Trophoblast cell (in vitro differentiated cells and primary cell): ENCODE measurements around the gene SH2D3A.
"Not testable (repeated sequence)": the region's sequence is repeated elsewhere in the genome, so short reads cannot be mapped to it uniquely, and the experiment has no call there.

Source experiments
- DNase-seq, 2 donors: peaks; one replicate each; pipeline ENCODE4 v3.0.0-alpha.2; 2016
- H2AFZ ChIP-seq: 2 replicates; pipeline ENCODE4 v1.6.1; 2013; ENCODE audit warnings: low read length, moderate library complexity, mild to moderate bottlenecking; ENCODE audit not compliant: insufficient read depth, poor library complexity
- H2AK5ac ChIP-seq: 2 replicates; pipeline ENCODE4 v1.6.1; 2013; ENCODE audit warnings: mild to moderate bottlenecking, low read length
- H2BK120ac ChIP-seq: 2 replicates; pipeline ENCODE4 v1.6.1; 2013; ENCODE audit warnings: low read length, mild to moderate bottlenecking, moderate library complexity; ENCODE audit not compliant: insufficient read depth, poor library complexity
- H2BK12ac ChIP-seq: 2 replicates; pipeline ENCODE4 v1.6.1; 2013; ENCODE audit warnings: mild to moderate bottlenecking, low read length, moderate library complexity
- H2BK5ac ChIP-seq: 2 replicates; pipeline ENCODE4 v1.6.1; 2013; ENCODE audit warnings: low read length, low read depth, moderate library complexity, mild to moderate bottlenecking; ENCODE audit not compliant: poor library complexity
- H3K14ac ChIP-seq: 2 replicates; pipeline ENCODE4 v1.6.1; 2013; ENCODE audit warnings: mild to moderate bottlenecking, low read length
- H3K18ac ChIP-seq: 2 replicates; pipeline ENCODE4 v1.6.1; 2013; ENCODE audit warnings: mild to moderate bottlenecking, low read length
- H3K23ac ChIP-seq: 2 replicates; pipeline ENCODE4 v1.6.1; 2013; ENCODE audit warnings: low read length
- H3K27ac ChIP-seq: 2 replicates; pipeline ENCODE4 v1.5.1; 2013; ENCODE audit warnings: low read depth, mild to moderate bottlenecking, inconsistent platforms, low read length, moderate library complexity
- H3K27me3 ChIP-seq: 2 replicates; pipeline ENCODE4 v1.6.1; 2013; ENCODE audit warnings: inconsistent platforms, mild to moderate bottlenecking, low read length, moderate library complexity; ENCODE audit not compliant: insufficient read depth
- H3K36me3 ChIP-seq, 2 experiments: 1 replicate in 1 of 2; 2 replicates in 1 of 2; pipeline ENCODE4 v1.6.1; 2013; ENCODE audit warnings: low read length in 2 of 2, mild to moderate bottlenecking in 2 of 2, moderate library complexity in 1 of 2; ENCODE audit not compliant: insufficient read depth in 2 of 2, control insufficient read depth in 1 of 2
- H3K4ac ChIP-seq: 2 replicates; pipeline ENCODE4 v1.6.1; 2013; ENCODE audit warnings: low read depth, mild to moderate bottlenecking, low read length, moderate library complexity
- H3K4me1 ChIP-seq, 2 experiments: 1 replicate in 1 of 2; 2 replicates in 1 of 2; pipeline ENCODE4 v1.6.1; 2013; ENCODE audit warnings: low read length in 2 of 2, mild to moderate bottlenecking in 2 of 2, moderate library complexity in 1 of 2; ENCODE audit not compliant: insufficient read depth in 2 of 2, control insufficient read depth in 1 of 2
- H3K4me2 ChIP-seq: 2 replicates; pipeline ENCODE4 v1.6.1; 2013; ENCODE audit warnings: inconsistent platforms, mild to moderate bottlenecking, low read length, moderate library complexity
- H3K4me3 ChIP-seq: 2 replicates; pipeline ENCODE4 v1.5.1; 2013; ENCODE audit warnings: mild to moderate bottlenecking, low read depth, low read length, inconsistent platforms
- H3K79me1 ChIP-seq: one replicate; pipeline ENCODE4 v1.6.1; 2013; ENCODE audit warnings: low read length
- H3K79me2 ChIP-seq: 2 replicates; pipeline ENCODE4 v1.6.1; 2013; ENCODE audit warnings: low read length, mild to moderate bottlenecking; ENCODE audit not compliant: control insufficient read depth, insufficient read depth, poor library complexity
- H3K9ac ChIP-seq: 2 replicates; pipeline ENCODE4 v1.6.1; 2013; ENCODE audit warnings: mild to moderate bottlenecking, low read length
- H3K9me3 ChIP-seq: 2 replicates; pipeline ENCODE4 v1.6.1; 2013; ENCODE audit warnings: low read depth, mild to moderate bottlenecking, control low read depth, inconsistent platforms, low read length; ENCODE audit not compliant: insufficient read depth
- H4K12ac ChIP-seq: 2 replicates; pipeline ENCODE4 v1.6.1; 2013; ENCODE audit warnings: low read depth, mild to moderate bottlenecking, low read length, moderate library complexity
- H4K8ac ChIP-seq: 2 replicates; pipeline ENCODE4 v1.6.1; 2013; ENCODE audit warnings: low read depth, mild to moderate bottlenecking, low read length, moderate library complexity
- H4K91ac ChIP-seq: one replicate; pipeline ENCODE4 v1.6.1; 2013; ENCODE audit warnings: low read depth, mild to moderate bottlenecking, low read length, moderate library complexity
- WGBS: extraction: QIAGEN DNeasy Blood & Tissue Kit; methylation state at CpG from one replicate; pipeline ENCODE4 v1.1.7; 2013; ENCODE audit warnings: missing lambda C conversion rate; ENCODE audit not compliant: insufficient read length, insufficient coverage; ENCODE audit errors: extremely low coverage; 5-methylcytosine and 5-hydroxymethylcytosine counted together

The SH2D3A gene

DNA sequence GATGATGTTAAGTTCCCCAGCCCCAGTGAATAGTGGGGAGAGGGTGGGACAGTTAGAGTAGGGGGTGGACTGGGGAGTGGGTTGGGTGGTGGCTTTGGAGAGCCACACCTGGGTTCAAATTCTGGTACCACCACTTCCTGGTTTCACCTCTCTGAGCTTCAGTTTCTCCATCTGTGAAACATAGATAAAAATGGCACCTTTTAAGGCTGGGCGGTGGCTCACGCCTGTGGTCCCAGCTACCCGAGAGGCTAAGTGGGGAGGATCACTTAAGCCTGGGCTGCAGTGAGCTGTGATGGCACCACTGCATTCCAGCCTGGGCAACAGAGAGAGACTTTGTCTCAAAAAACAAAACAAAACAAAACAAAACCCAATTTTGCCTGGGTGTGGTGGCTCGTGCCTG lies 11.2 kb upstream of the SH2D3A start:
- no peaks in the 10 kb centered on the region for H3K79me2 ChIP-seq
- no peak overlapping the region for H3K23ac ChIP-seq
- no peak overlapping the region for H4K91ac ChIP-seq
- DNase-seq = no peak
- no peaks in the 10 kb centered on the region for H3K79me1 ChIP-seq
- no peak overlapping the region for H3K27ac ChIP-seq
- no peak overlapping the region for H2BK12ac ChIP-seq
- H2AK5ac ChIP-seq = no peak overlapping the region
- H2AFZ ChIP-seq = no peak overlapping the region
- H3K9ac ChIP-seq = no peak overlapping the region
- no peaks in the 10 kb centered on the region for H3K4me1 ChIP-seq
- H3K4me2 ChIP-seq = no peak overlapping the region
- WGBS = no CpG with 5 or more reads among the region's 4 CpGs
- H2BK5ac ChIP-seq = no peak overlapping the region
- no peak overlapping the region for H4K12ac ChIP-seq
- H2BK120ac ChIP-seq = no peak overlapping the region
- no peaks in the 10 kb centered on the region for H3K36me3 ChIP-seq
- no peaks in the 10 kb centered on the region for H3K27me3 ChIP-seq
- no peak overlapping the region for H3K14ac ChIP-seq
- peaks cover 2% of the 10 kb centered on the region for H3K9me3 ChIP-seq
- no peak overlapping the region for H3K4me3 ChIP-seq
- no peak overlapping the region for H3K18ac ChIP-seq
- no peak overlapping the region for H3K4ac ChIP-seq
- no peak overlapping the region for H4K8ac ChIP-seq

DNA sequence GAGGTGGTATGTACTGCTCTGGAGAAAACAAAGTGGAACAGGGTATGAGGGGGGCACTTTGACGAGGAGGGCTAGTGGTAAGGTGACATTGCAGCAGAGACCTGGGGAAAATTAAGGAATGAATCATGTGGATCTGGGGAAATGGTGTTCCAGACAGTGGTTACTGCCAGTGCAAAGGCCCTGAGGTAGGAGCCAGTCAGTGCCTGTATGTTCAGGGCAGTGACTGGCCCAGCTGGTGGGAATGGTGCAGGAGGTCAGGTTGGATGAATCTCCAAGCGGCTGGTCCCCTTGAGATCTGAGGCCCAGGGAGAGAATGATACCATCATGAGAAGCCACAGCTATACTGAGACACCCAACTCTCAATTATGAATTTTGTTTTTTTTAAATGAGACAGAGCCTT lies 10.2 kb upstream of the SH2D3A start:
- Histone ChIP-seq H3K9ac (no peak overlapping the region), H2BK120ac (no peak overlapping the region), H3K18ac (no peak overlapping the region), H4K8ac (no peak overlapping the region), H3K4ac (no peak overlapping the region), H2BK5ac (no peak overlapping the region), H2BK12ac (no peak overlapping the region), H3K14ac (no peak overlapping the region), H4K91ac (no peak overlapping the region), H4K12ac (no peak overlapping the region), H3K27ac (no peak overlapping the region), H3K4me2 (no peak overlapping the region), H3K4me3 (no peak overlapping the region), H3K23ac (no peak overlapping the region), H3K4me1 (no peaks in the 10 kb centered on the region), H3K36me3 (no peaks in the 10 kb centered on the region), H2AK5ac (no peak overlapping the region), H3K79me1 (no peaks in the 10 kb centered on the region), H2AFZ (no peak overlapping the region), H3K9me3 (peaks cover 2% of the 10 kb centered on the region), H3K79me2 (no peaks in the 10 kb centered on the region), H3K27me3 (no peaks in the 10 kb centered on the region)
- no peak for DNase-seq
- no CpG with 5 or more reads among the region's 2 CpGs for WGBS

DNA sequence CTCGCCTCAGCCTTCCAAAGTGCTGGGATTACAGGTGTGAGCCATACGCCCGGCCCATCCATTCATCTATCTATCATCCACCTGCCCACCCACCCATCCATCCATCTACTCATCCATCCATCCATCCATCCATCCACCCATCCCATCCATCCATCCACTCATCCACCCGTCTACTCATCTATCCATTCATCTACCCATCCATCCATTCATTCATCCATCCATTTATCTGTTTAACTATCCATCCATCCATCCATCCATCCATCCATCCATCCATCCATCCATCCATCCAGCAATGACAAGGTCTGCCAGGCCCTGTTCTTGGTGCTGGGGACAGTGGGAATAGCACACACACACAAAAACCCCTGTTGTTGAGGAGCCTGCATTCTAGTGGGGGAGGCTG lies 9.8 kb upstream of the SH2D3A start:
- Histone ChIP-seq H3K79me2 (no peaks in the 10 kb centered on the region), H3K4me3 (no peak overlapping the region), H4K91ac (no peak overlapping the region), H3K4me1 (no peaks in the 10 kb centered on the region), H3K79me1 (no peaks in the 10 kb centered on the region), H2AFZ (no peak overlapping the region), H3K36me3 (no peaks in the 10 kb centered on the region), H2BK5ac (no peak overlapping the region), H3K9me3 (peaks cover 2% of the 10 kb centered on the region), H3K14ac (no peak overlapping the region), H3K4ac (no peak overlapping the region), H4K12ac (no peak overlapping the region), H3K9ac (no peak overlapping the region), H3K23ac (no peak overlapping the region), H2AK5ac (no peak overlapping the region), H2BK12ac (no peak overlapping the region), H4K8ac (no peak overlapping the region), H2BK120ac (no peak overlapping the region), H3K18ac (no peak overlapping the region), H3K27me3 (no peaks in the 10 kb centered on the region), H3K4me2 (no peak overlapping the region), H3K27ac (no peak overlapping the region)
- DNase-seq = no peak
- 100% methylated on average over 1 of the region's 4 CpGs for WGBS

- not testable (repeated sequence) for H4K91ac ChIP-seq, H3K27me3 ChIP-seq, H2AFZ ChIP-seq, H2BK5ac ChIP-seq, H3K36me3 ChIP-seq, H4K12ac ChIP-seq, H3K18ac ChIP-seq, H3K23ac ChIP-seq, H3K9me3 ChIP-seq, H3K79me2 ChIP-seq, H2BK120ac ChIP-seq, H3K4me2 ChIP-seq, H3K4ac ChIP-seq, H3K79me1 ChIP-seq, H3K27ac ChIP-seq, H4K8ac ChIP-seq, H3K4me3 ChIP-seq, DNase-seq, H3K4me1 ChIP-seq, H2AK5ac ChIP-seq, H3K9ac ChIP-seq, H2BK12ac ChIP-seq, H3K14ac ChIP-seq
These were observed 8.8 kb upstream of the SH2D3A start for GRCh38 chr19:6776045-6776444.
